VCaP (cell line): ENCODE data around the gene DNAH5.

Experiments used
- H3K27ac ChIP-seq: fragments of 450-650 bp; 2 replicates; pipeline ENCODE4 v1.5.1; 2017
- TF ChIP-seq, protein P1 (sequence below): fragments of 450-650 bp; conservative IDR thresholded peaks from 2 replicates; pipeline ENCODE4 v1.5.1; 2017; ENCODE audit warnings: mild to moderate bottlenecking, moderate library complexity

Gene DNAH5

GRCh38 chr5:13926731-13927130, 17.8 kb downstream of the DNAH5 start:
- TF ChIP-seq, protein P1, sequence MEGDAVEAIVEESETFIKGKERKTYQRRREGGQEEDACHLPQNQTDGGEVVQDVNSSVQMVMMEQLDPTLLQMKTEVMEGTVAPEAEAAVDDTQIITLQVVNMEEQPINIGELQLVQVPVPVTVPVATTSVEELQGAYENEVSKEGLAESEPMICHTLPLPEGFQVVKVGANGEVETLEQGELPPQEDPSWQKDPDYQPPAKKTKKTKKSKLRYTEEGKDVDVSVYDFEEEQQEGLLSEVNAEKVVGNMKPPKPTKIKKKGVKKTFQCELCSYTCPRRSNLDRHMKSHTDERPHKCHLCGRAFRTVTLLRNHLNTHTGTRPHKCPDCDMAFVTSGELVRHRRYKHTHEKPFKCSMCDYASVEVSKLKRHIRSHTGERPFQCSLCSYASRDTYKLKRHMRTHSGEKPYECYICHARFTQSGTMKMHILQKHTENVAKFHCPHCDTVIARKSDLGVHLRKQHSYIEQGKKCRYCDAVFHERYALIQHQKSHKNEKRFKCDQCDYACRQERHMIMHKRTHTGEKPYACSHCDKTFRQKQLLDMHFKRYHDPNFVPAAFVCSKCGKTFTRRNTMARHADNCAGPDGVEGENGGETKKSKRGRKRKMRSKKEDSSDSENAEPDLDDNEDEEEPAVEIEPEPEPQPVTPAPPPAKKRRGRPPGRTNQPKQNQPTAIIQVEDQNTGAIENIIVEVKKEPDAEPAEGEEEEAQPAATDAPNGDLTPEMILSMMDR = no peak
- H3K27ac ChIP-seq = no peak overlapping the region

DNA sequence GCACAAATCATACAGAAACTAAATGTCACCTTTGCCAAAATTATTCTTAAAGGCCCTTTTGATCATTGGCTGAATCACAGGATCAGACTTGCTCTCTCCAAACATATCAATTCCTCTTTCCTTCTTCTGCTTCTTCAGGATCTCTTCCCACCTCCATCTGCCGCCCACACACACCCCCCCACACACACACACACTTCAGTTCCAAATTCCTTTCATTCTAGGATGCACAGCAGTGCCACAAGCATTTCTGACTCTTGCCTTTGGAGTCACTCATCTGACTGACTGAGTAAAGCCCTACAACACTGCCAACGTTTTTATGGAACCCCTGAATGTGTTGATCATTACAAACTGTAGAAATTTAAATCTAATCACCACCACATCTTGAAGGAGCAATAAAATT, 22.9 kb downstream of the DNAH5 start:
- H3K27ac ChIP-seq = no peak overlapping the region
- TF ChIP-seq, protein P1 = no peak

- TF ChIP-seq, protein P1 = no peak
Measured at GRCh38 chr5:13919786-13920185, 24.7 kb downstream of the DNAH5 start.

GRCh38 chr5:13919087-13919486, 25.4 kb downstream of the DNAH5 start:
- TF ChIP-seq, protein P1 = no peak
- no peak overlapping the region; the same call in 1 of the 2 replicates for H3K27ac ChIP-seq

More at GRCh38 chr5:13919786-13920185, 24.7 kb downstream of the DNAH5 start:
- H3K27ac ChIP-seq = peak overlapping the region; percentile 41

DNA sequence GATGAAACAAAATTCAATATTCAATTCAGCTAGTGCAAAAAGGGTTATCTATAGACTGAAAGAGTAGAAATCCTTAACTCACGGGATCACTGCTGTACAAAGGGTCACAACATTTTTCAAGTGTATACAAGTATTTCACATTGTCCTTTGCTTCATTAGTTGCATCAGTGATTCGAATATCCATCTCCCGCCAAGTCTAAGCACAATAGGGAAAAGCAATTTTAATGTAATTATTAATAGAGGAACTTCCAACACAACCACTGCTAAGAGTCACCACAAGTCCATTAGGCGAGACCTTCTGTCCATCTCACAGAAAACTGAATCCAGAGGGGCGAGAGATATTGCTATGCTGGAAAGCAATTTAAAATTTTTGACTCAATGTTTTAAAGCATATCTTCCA, 27.4 kb downstream of the DNAH5 start:
- TF ChIP-seq, protein P1 = no peak
- H3K27ac ChIP-seq = no peak overlapping the region

DNA sequence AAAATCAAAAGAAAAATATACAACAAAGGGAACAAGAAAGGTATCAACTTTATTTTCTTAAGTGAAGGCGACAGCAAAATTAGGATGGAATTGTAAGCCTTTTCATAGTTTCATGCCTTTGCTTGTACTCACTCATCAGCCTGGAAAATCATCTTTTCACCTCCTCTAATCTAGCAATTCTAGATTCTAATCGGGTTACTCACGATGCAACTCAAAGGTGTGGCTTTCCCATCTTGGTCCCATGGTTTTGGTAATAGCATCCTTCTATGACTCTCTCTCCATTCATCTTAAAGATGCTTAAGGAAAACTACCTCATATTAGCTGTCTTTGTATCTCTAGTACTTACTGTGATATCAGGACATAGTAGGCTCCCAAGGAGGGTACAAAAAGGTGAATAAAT, 30.5 kb downstream of the DNAH5 start:
- TF ChIP-seq, protein P1 = no peak
- H3K27ac ChIP-seq = no peak overlapping the region

DNA sequence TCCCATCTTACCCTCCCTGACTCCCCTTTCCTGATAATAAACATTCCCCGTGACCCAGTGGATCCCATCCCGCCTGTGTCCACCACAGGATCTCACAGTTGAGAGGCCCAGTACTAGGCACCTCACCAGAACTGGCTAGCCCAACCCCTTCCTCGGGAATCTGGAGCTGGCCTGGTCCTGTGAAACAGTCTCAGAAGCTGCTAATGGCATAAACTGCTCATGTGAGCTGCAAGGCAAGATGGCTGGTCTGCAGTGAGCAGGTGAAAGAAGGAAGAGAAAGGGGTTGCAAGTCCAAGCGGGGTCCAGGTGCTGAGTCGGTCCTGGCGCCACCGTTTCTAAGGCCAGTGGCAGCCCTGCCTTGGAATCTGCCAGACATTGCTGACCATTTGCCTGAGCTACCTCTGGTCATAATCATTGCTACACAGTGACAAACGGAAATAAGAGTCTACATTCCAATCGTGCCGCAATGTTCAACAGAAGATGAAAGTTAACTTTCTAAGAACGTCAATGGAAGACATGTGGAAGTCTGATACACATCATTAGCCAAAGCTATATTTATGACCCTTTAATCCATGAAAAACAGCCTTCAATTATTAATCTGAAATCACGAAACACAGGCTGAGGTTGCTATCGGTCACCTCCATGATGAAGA, 33.7 kb downstream of the DNAH5 start:
- TF ChIP-seq, protein P1 = no peak
- no peak overlapping the region for H3K27ac ChIP-seq
